Spleen (tissue), 11 donors: ENCODE measurements around the gene OTOG. TPM values are rescaled to one million over a fixed set of nuclear protein-coding genes. Genes with fewer than 3 reads are reported as not detected.

Source experiments
- DNase-seq: peaks from one replicate; pipeline ENCODE4 v3.0.0-alpha.2; 2020
- H3K27ac ChIP-seq, 8 donors: fragments of 200-600 bp; sonication (generic) in 7 of 8; 1 replicate in 4 of 8; 2 replicates in 4 of 8; pipeline versions ENCODE4 v1.5.0 to v1.8.0; 2016 to 2021; ENCODE audit warnings: inconsistent platforms in 4 of 8, mild to moderate bottlenecking in 4 of 8, moderate library complexity in 1 of 8
- H3K27me3 ChIP-seq, 7 donors: fragments of 200-600 bp; sonication (generic) in 6 of 7; replicated peaks in 1 of 7; 1 replicate in 4 of 7; 2 replicates in 3 of 7; pipeline versions ENCODE4 v1.5.0 to v1.8.0; 2016 to 2021; ENCODE audit warnings: inconsistent platforms in 3 of 7, mild to moderate bottlenecking in 1 of 7
- H3K36me3 ChIP-seq, 6 donors: fragments of 200-600 bp; sonication (generic) in 5 of 6; 1 replicate in 4 of 6; 2 replicates in 2 of 6; pipeline versions ENCODE4 v1.5.0 to v1.8.0; 2016 to 2021; ENCODE audit warnings: inconsistent platforms in 2 of 6
- H3K4me1 ChIP-seq, 6 donors: fragments of 200-600 bp; sonication (generic) in 5 of 6; 1 replicate in 3 of 6; 2 replicates in 3 of 6; pipeline versions ENCODE4 v1.5.0 to v1.8.0; 2016 to 2021; ENCODE audit warnings: inconsistent platforms in 3 of 6
- H3K4me3 ChIP-seq, 8 donors: fragments of 200-600 bp; sonication (generic) in 7 of 8; 1 replicate in 4 of 8; 2 replicates in 4 of 8; pipeline versions ENCODE4 v1.5.0 to v1.8.0; 2016 to 2021; ENCODE audit warnings: inconsistent platforms in 4 of 8, mild to moderate bottlenecking in 4 of 8, moderate library complexity in 2 of 8
- H3K9me3 ChIP-seq, 8 donors: fragments of 200-600 bp; sonication (generic) in 7 of 8; 1 replicate in 4 of 8; 2 replicates in 4 of 8; pipeline versions ENCODE4 v1.5.0 to v1.8.0; 2016 to 2021; ENCODE audit warnings: inconsistent platforms in 4 of 8
- POLR2A ChIP-seq, 3 donors: fragments of 450-650 bp; IDR thresholded peaks; one replicate each; pipeline ENCODE4 v1.5.1; 2017; ENCODE audit warnings: antibody characterized with exemption in 3 of 3, mild to moderate bottlenecking in 1 of 3
- POLR2AphosphoS5 ChIP-seq, 3 donors: sonication (generic); formaldehyde crosslinking; IDR thresholded peaks; one replicate each; pipeline ENCODE4 v1.5.1; 2017; ENCODE audit warnings: antibody characterized with exemption in 3 of 3
- WGBS, 5 donors: extraction: QIAGEN DNeasy Blood & Tissue Kit in 3 of 5; methylation state at CpG; one replicate each; pipeline versions ENCODE4 v1.1.5 to v1.1.7; 2013 to 2018; 5-methylcytosine and 5-hydroxymethylcytosine counted together
- intact Hi-C: fragments of 100-400 bp; cut with DNase I; formaldehyde crosslinking; loops from one replicate; pipeline ENCODE4 v1.15.0; 2023; ENCODE audit warnings: low total_unique reads
- polyA plus RNA-seq, 3 donors: library from polyadenylated mRNA; stranded (reverse); fragments of 200-250 nt; gene quantifications; one replicate each; pipeline ENCODE4 v1.2.1, GENCODE V29; 2013
- total RNA-seq, 7 donors: library from RNA; depleted of rRNA in 3 of 7; stranded (reverse); fragments of >200 nt in 3 of 7; fragmentation: NEBNext Ultra II Directional in 4 of 7; extraction: Animal tissue kit (Norgen Biotek cat#: 25700) in 4 of 7; gene quantifications; one replicate each; pipeline versions ENCODE4 v1.1.0 to v1.2.1, GENCODE V29; 2016 to 2021
- TF ChIP-seq, protein P1 (sequence below), 11 experiments: fragments of 200-600 bp in 7 of 11; fragments of 450-650 bp in 4 of 11; sonication (generic) in 4 of 11; IDR thresholded peaks in 8 of 11; conservative IDR thresholded peaks in 3 of 11; 1 replicate in 7 of 11; 2 replicates in 4 of 11; pipeline versions ENCODE4 v1.4.0 to v1.8.0; 2016 to 2021; ENCODE audit warnings: antibody characterized with exemption in 11 of 11, inconsistent platforms in 4 of 11, mild to moderate bottlenecking in 1 of 11
- donor health status: healthy with polysubstance abuse.
- donor health status: DM: no; HTN: no; CAD: no; lungs with moderate emphysema.
- donor health status: DM: no; HTN: no; CAD: no.
- donor health status: Bipolar disorder and iron deficiency.
- donor health status: healthy.
- donor health status: DM: no; HTN: no; CAD: no.
- donor health status: DM: yes; HTN: yes; CAD: no.

The OTOG gene
- total and polyA plus RNA-seq, 10 donors = not detected

- Histone ChIP-seq H3K4me1 (peaks cover 0 to 24% (median 3%) of the 10 kb centered on the region in 6 donors), H3K9me3 (no peaks in the 10 kb centered on the region), H3K36me3 (no peaks in the 10 kb centered on the region), H3K27me3 (peaks cover 0 to 10% (median 0%) of the 10 kb centered on the region in 7 donors), H3K4me3 (no peak overlapping the region), H3K27ac (peak overlapping the region in 4 of 8 donors; percentile 37 to 74 (median 51))
- whole genome bisulfite sequencing, 5 donors = 41 to 59% (median 43%) methylated on average over 3 of the region's 3 CpGs
- TF ChIP-seq, protein P1, sequence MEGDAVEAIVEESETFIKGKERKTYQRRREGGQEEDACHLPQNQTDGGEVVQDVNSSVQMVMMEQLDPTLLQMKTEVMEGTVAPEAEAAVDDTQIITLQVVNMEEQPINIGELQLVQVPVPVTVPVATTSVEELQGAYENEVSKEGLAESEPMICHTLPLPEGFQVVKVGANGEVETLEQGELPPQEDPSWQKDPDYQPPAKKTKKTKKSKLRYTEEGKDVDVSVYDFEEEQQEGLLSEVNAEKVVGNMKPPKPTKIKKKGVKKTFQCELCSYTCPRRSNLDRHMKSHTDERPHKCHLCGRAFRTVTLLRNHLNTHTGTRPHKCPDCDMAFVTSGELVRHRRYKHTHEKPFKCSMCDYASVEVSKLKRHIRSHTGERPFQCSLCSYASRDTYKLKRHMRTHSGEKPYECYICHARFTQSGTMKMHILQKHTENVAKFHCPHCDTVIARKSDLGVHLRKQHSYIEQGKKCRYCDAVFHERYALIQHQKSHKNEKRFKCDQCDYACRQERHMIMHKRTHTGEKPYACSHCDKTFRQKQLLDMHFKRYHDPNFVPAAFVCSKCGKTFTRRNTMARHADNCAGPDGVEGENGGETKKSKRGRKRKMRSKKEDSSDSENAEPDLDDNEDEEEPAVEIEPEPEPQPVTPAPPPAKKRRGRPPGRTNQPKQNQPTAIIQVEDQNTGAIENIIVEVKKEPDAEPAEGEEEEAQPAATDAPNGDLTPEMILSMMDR (IDR thresholded peaks at IDR 0.05 in 8 of 11, conservative IDR thresholded peaks at IDR 0.05 in 3 of 11) = no peak
- peak in 1 of 3 donors; percentile 21 for TF ChIP-seq POLR2AphosphoS5 (IDR thresholded peaks at IDR 0.05)
- no peak for DNase-seq
- intact Hi-C loops = no loop called here
Observed at GRCh38 chr11:17508791-17509190, 38.3 kb upstream of the OTOG start.

- Histone ChIP-seq H3K4me1 (peaks cover 0 to 30% (median 5%) of the 10 kb centered on the region in 6 donors), H3K4me3 (no peak overlapping the region), H3K9me3 (no peaks in the 10 kb centered on the region), H3K27me3 (peaks cover 0 to 10% (median 0%) of the 10 kb centered on the region in 7 donors), H3K27ac (no peak overlapping the region), H3K36me3 (no peaks in the 10 kb centered on the region)
- WGBS, 5 donors = 60 to 81% (median 71%) methylated on average over 4 of the region's 4 CpGs
- intact Hi-C loops = no loop called here
- TF ChIP-seq, protein P1 (IDR thresholded peaks at IDR 0.05 in 8 of 11, conservative IDR thresholded peaks at IDR 0.05 in 3 of 11) = no peak
- no peak for TF ChIP-seq POLR2A (IDR thresholded peaks at IDR 0.05)
- no peak for TF ChIP-seq POLR2AphosphoS5 (IDR thresholded peaks at IDR 0.05)
- no peak for DNase-seq
Observed at GRCh38 chr11:17510507-17511206, 36.4 kb upstream of the OTOG start.

GRCh38 chr11:17511571-17511970, 35.5 kb upstream of the OTOG start:
- DNase-seq = no peak
- H3K9me3 ChIP-seq = no peaks in the 10 kb centered on the region
- WGBS, 5 donors = 37 to 65% (median 39%) methylated on average over 3 of the region's 3 CpGs
- no peaks in the 10 kb centered on the region for H3K36me3 ChIP-seq
- H3K4me3 ChIP-seq = no peak overlapping the region
- H3K4me1 ChIP-seq = peaks cover 0 to 37% (median 5%) of the 10 kb centered on the region in 6 donors
- H3K27ac ChIP-seq = no peak overlapping the region
- H3K27me3 ChIP-seq = peaks cover 0 to 10% (median 0%) of the 10 kb centered on the region in 7 donors
- TF ChIP-seq POLR2AphosphoS5 (IDR thresholded peaks at IDR 0.05) (no peak), POLR2A (IDR thresholded peaks at IDR 0.05) (no peak)
- TF ChIP-seq, protein P1 (IDR thresholded peaks at IDR 0.05 in 8 of 11, conservative IDR thresholded peaks at IDR 0.05 in 3 of 11) = no peak
- intact Hi-C loops = no loop called here

- no peak for DNase-seq
- TF ChIP-seq POLR2AphosphoS5 (IDR thresholded peaks at IDR 0.05) = no peak
- TF ChIP-seq, protein P1 (IDR thresholded peaks at IDR 0.05 in 8 of 11, conservative IDR thresholded peaks at IDR 0.05 in 3 of 11) = no peak
- no peak for TF ChIP-seq POLR2A (IDR thresholded peaks at IDR 0.05)
- intact Hi-C loops = no loop called here
- H3K4me3 ChIP-seq = no peak overlapping the region
- H3K27me3 ChIP-seq = peaks cover 0 to 15% (median 0%) of the 10 kb centered on the region in 7 donors
- H3K36me3 ChIP-seq = no peaks in the 10 kb centered on the region
- H3K27ac ChIP-seq = no peak overlapping the region
- no peaks in the 10 kb centered on the region for H3K9me3 ChIP-seq
- peaks cover 0 to 37% (median 5%) of the 10 kb centered on the region in 6 donors for H3K4me1 ChIP-seq
- WGBS, 5 donors = 26 to 50% (median 34%) methylated on average over 2 of the region's 2 CpGs
Observed at GRCh38 chr11:17512101-17512500, 35.0 kb upstream of the OTOG start.
